Panc1 (cell line): ENCODE measurements around the gene CNGA3. TPM values are rescaled to one million over a fixed set of nuclear protein-coding genes. Genes with fewer than 3 reads are reported as not detected.

Source experiments
- ATAC-seq: fragments of 200-7000 bp; cut with Tn5 transposase; 2 replicates; pipeline ENCODE4 v1.9.1; 2020; ENCODE audit warnings: mild to moderate bottlenecking, moderate library complexity
- BruUV-seq: library from RNA; stranded (reverse); fragments of 400-500 nt; replicated peaks from 2 replicates; lab custom pipeline; 2021; lab: Mats Ljungman, UMichigan
- CTCF ChIA-PET: fragments of 300-600 bp; sonication (Branson Sonifier 250); formaldehyde crosslinking; loops from one replicate; lab custom pipeline; 2022; ENCODE audit warnings: antibody characterized with exemption; lab: Charles Lee
- POLR2A ChIA-PET: fragments of 300-600 bp; sonication (Branson Sonifier 250); formaldehyde crosslinking; loops from one replicate; lab custom pipeline; 2022; ENCODE audit warnings: antibody characterized with exemption; lab: Charles Lee
- DNase-seq: peaks from one replicate; pipeline ENCODE4 v3.0.0-alpha.2; 2010; ENCODE audit warnings: low read depth, low spot score
- H3K27ac ChIP-seq: 2 replicates; pipeline ENCODE4 v1.5.1; 2011; ENCODE audit warnings: mild to moderate bottlenecking, low read length, inconsistent platforms
- H3K27me3 ChIP-seq: fragments of 200-500 bp; sonication (Bioruptor generic); 2 replicates; pipeline ENCODE4 v1.6.0; 2014; ENCODE audit warnings: low read length, inconsistent platforms; ENCODE audit not compliant: control insufficient read depth, insufficient read depth
- H3K36me3 ChIP-seq: fragments of 200-500 bp; sonication (Bioruptor generic); 2 replicates; pipeline ENCODE4 v1.5.1; 2014; ENCODE audit warnings: inconsistent platforms, mild to moderate bottlenecking, low read length, moderate library complexity; ENCODE audit not compliant: control insufficient read depth, insufficient read depth
- H3K4me1 ChIP-seq: 2 replicates; pipeline ENCODE4 v1.5.1; 2011; ENCODE audit warnings: inconsistent platforms, mild to moderate bottlenecking, low read length, moderate library complexity; ENCODE audit not compliant: control insufficient read depth, insufficient read depth
- H3K4me3 ChIP-seq, 2 experiments: 2 replicates each; pipeline ENCODE4 v1.5.1; 2011 to 2012; ENCODE audit warnings: low read depth in 2 of 2, low read length in 2 of 2, mild to moderate bottlenecking in 2 of 2, inconsistent platforms in 1 of 2, moderate library complexity in 1 of 2
- H3K9me3 ChIP-seq: fragments of 200-500 bp; sonication (Bioruptor generic); 2 replicates; pipeline ENCODE4 v1.5.1; 2014; ENCODE audit warnings: low read depth, mild to moderate bottlenecking, inconsistent platforms, low read length, moderate library complexity; ENCODE audit not compliant: control insufficient read depth, insufficient read depth
- CTCF ChIP-seq: fragments of 450-650 bp; IDR thresholded peaks from 2 replicates; pipeline ENCODE4 v1.5.1; 2017; ENCODE audit warnings: mild to moderate bottlenecking
- POLR2AphosphoS5 ChIP-seq: IDR thresholded peaks from 2 replicates; pipeline ENCODE4 v1.6.1; 2012; ENCODE audit warnings: mild to moderate bottlenecking, low read depth, low read length, moderate library complexity
- REST ChIP-seq, 2 experiments: IDR thresholded peaks; 2 replicates each; pipeline ENCODE4 v1.6.1; 2011 to 2012; ENCODE audit warnings: low read depth in 2 of 2, control low read depth in 1 of 2, low read length in 1 of 2, mild to moderate bottlenecking in 1 of 2, moderate library complexity in 1 of 2; ENCODE audit not compliant: insufficient read depth in 1 of 2
- SIN3A ChIP-seq: IDR thresholded peaks from 2 replicates; pipeline ENCODE4 v1.6.1; 2012; ENCODE audit warnings: low read depth, mild to moderate bottlenecking, low read length, moderate library complexity, borderline replicate concordance; ENCODE audit not compliant: insufficient read depth
- TCF7L2 ChIP-seq: IDR thresholded peaks from 2 replicates; pipeline ENCODE4 v1.6.1; 2011; ENCODE audit warnings: mild to moderate bottlenecking, low read depth, low read length, inconsistent platforms
- in situ Hi-C: cut with HindIII; loops from 2 replicates; pipeline ENCODE4 v1.10.0; 2016; ENCODE audit warnings: low sequenced_read_pairs, low pct_unique_long_range_greater_than_20kb
- intact Hi-C: fragments of 100-400 bp; cut with micrococcal nuclease; formaldehyde crosslinking; loops from one replicate; pipeline ENCODE4 v1.10.0; 2022; ENCODE audit not compliant: unreplicated experiment
- total RNA-seq: library from RNA; stranded (reverse); gene quantifications from one replicate; pipeline ENCODE4 v1.2.1, GENCODE V29; 2021; ENCODE audit not compliant: unreplicated experiment

Gene CNGA3
- total RNA-seq, 1 experiment from 2014 or later, result not detected

GRCh38 chr2:98389251-98389605, 43.0 kb downstream of the CNGA3 start:
- Histone ChIP-seq H3K36me3 (no peaks in the 10 kb centered on the region), H3K9me3 (no peaks in the 10 kb centered on the region), H3K4me1 (no peaks in the 10 kb centered on the region), H3K4me3 (no peak overlapping the region), H3K27me3 (peaks cover 3% of the 10 kb centered on the region; the same call in 1 of the 2 replicates), H3K27ac (no peak overlapping the region)
- in situ Hi-C loops, result no loop called here
- ChIA-PET CTCF (no interaction called here), POLR2A (no interaction called here)
- ATAC-seq, result no peak
- DNase-seq, result no peak
- no peak for TF ChIP-seq REST (IDR thresholded peaks at IDR 0.05; ENCODE audit: insufficient read depth in 1 of 2, low read depth in 2 of 2, low read length in 1 of 2)
- no peak for TF ChIP-seq SIN3A
- TF ChIP-seq TCF7L2, result no peak
- no peak for TF ChIP-seq POLR2AphosphoS5
- no peak for TF ChIP-seq CTCF
- no TSS peak for BruUV-seq
- intact Hi-C loops, result loop anchor here (10.0 kb wide), 2 partner anchors 394 to 684 kb away; partner anchors contain the start of gene TMEM131

GRCh38 chr2:98390571-98391476, 44.6 kb downstream of the CNGA3 start:
- TF ChIP-seq REST (IDR thresholded peaks at IDR 0.05; ENCODE audit: insufficient read depth in 1 of 2, low read depth in 2 of 2, low read length in 1 of 2) (no peak), CTCF (no peak), TCF7L2 (no peak), SIN3A (no peak), POLR2AphosphoS5 (no peak)
- POLR2A ChIA-PET, result no interaction called here
- Histone ChIP-seq H3K36me3 (no peaks in the 10 kb centered on the region), H3K4me3 (no peak overlapping the region), H3K4me1 (no peaks in the 10 kb centered on the region), H3K27me3 (no peaks in the 10 kb centered on the region; the same call in 1 of the 2 replicates), H3K9me3 (no peaks in the 10 kb centered on the region), H3K27ac (no peak overlapping the region)
- in situ Hi-C loops, result no loop called here
- CTCF ChIA-PET, result no interaction called here
- BruUV-seq, result no TSS peak
- 0 out of 2 replicates have a peak, but pooled peaks have one; percentile 59 for ATAC-seq
- intact Hi-C loops, result no loop called here
- no peak for DNase-seq
